PFSK-1 (cell line): Measurements from ENCODE around the gene HOXC10.

ENCODE experiments used
- FOXP2 ChIP-seq: optimal IDR thresholded peaks from 2 replicates; pipeline ENCODE3; 2011; ENCODE audit warnings: borderline replicate concordance, control low read depth, inconsistent platforms; ENCODE audit not compliant: insufficient read depth; ENCODE audit errors: extremely low read length, extremely low read depth
- TAF1 ChIP-seq: IDR thresholded peaks from 2 replicates; pipeline ENCODE4 v1.6.1; 2012; ENCODE audit warnings: low read length, control low read depth, borderline replicate concordance; ENCODE audit not compliant: insufficient read depth

- TF ChIP-seq TAF1 = no peak
- no peak for TF ChIP-seq FOXP2
Measured at GRCh38 chr12:53976823-53977595, 7.9 kb upstream of the HOXC10 start.
